GM18858 (cell line): Measurements from ENCODE around the gene IGF2BP1.

ENCODE experiments used
- ATAC-seq: cut with Tn5 transposase; IDR thresholded peaks from one replicate; pipeline ENCODE4 v1.9.1; 2021; ENCODE audit not compliant: unreplicated experiment

The IGF2BP1 gene

GRCh38 chr17:48997103-48997826 is at the start of gene IGF2BP1:
TSS of gene IGF2BP1 (plus strand) at chr17:48997385. CDS start at chr17:48997746, 361 bp downstream.
- ATAC-seq: no peak

GRCh38 chr17:48951572-48951971 is 45.6 kb upstream of the IGF2BP1 start:
- no peak for ATAC-seq

- no peak for ATAC-seq
Measured at GRCh38 chr17:48952904-48953303, 44.3 kb upstream of the IGF2BP1 start.

GRCh38 chr17:48954300-48954755 is 42.9 kb upstream of the IGF2BP1 start:
- ATAC-seq: no peak

GRCh38 chr17:48960834-48961515 is 36.2 kb upstream of the IGF2BP1 start:
- no peak for ATAC-seq

GRCh38 chr17:48961516-48962233 is 35.5 kb upstream of the IGF2BP1 start:
- no peak for ATAC-seq

GRCh38 chr17:48970224-48970623 is 27.0 kb upstream of the IGF2BP1 start:
- no peak for ATAC-seq

GRCh38 chr17:48970865-48971687 is 26.1 kb upstream of the IGF2BP1 start:
- no peak for ATAC-seq

- ATAC-seq: no peak
Measured at GRCh38 chr17:48972749-48973097, 24.5 kb upstream of the IGF2BP1 start.

GRCh38 chr17:48973806-48974205 is 23.4 kb upstream of the IGF2BP1 start:
- ATAC-seq: no peak

GRCh38 chr17:48981927-48982539 is 15.2 kb upstream of the IGF2BP1 start:
- ATAC-seq: no peak

GRCh38 chr17:48985436-48986245 is 11.5 kb upstream of the IGF2BP1 start:
- no peak for ATAC-seq

- no peak for ATAC-seq
Measured at GRCh38 chr17:48989100-48989499, 8.1 kb upstream of the IGF2BP1 start.

- no peak for ATAC-seq
Measured at GRCh38 chr17:48990882-48991357, 6.3 kb upstream of the IGF2BP1 start.

GRCh38 chr17:48992444-48992843 is 4.7 kb upstream of the IGF2BP1 start:
- no peak for ATAC-seq

GRCh38 chr17:48993305-48993704 is 3.9 kb upstream of the IGF2BP1 start:
- no peak for ATAC-seq

GRCh38 chr17:48993951-48994350 is 3.2 kb upstream of the IGF2BP1 start:
- no peak for ATAC-seq

- ATAC-seq: no peak
Measured at GRCh38 chr17:48994549-48995303, 2.5 kb upstream of the IGF2BP1 start.
